HG03439 (cell line): ENCODE measurements around the gene ARHGAP24.
A peak's percentile ranks its signal among the peaks of the same experiment; 100 is the strongest.
"Not testable (repeated sequence)": the region's sequence is repeated elsewhere in the genome, so short reads cannot be mapped to it uniquely, and the experiment has no call there.

Experiments used
- ATAC-seq: cut with Tn5 transposase; IDR thresholded peaks from one replicate; pipeline ENCODE4 v1.9.1; 2021; ENCODE audit warnings: mild to moderate bottlenecking, moderate library complexity; ENCODE audit not compliant: unreplicated experiment

The ARHGAP24 gene

GRCh38 chr4:85482010-85482738 lies 7.2 kb downstream of the ARHGAP24 start:
- no peak for ATAC-seq

- ATAC-seq, result no peak
Observed at GRCh38 chr4:85486425-85487086, 11.6 kb downstream of the ARHGAP24 start.

GRCh38 chr4:85488416-85488815 lies 13.5 kb downstream of the ARHGAP24 start:
- no peak for ATAC-seq

- no peak for ATAC-seq
Observed at GRCh38 chr4:85489273-85489981, 14.5 kb downstream of the ARHGAP24 start.

GRCh38 chr4:85491527-85491926 lies 16.6 kb downstream of the ARHGAP24 start:
- no peak for ATAC-seq

GRCh38 chr4:85492336-85492735 lies 17.4 kb downstream of the ARHGAP24 start:
- no peak for ATAC-seq

- no peak for ATAC-seq
Observed at GRCh38 chr4:85495621-85496020, 20.7 kb downstream of the ARHGAP24 start.

- no peak for ATAC-seq
Observed at GRCh38 chr4:85496126-85496849, 21.3 kb downstream of the ARHGAP24 start.

- no peak for ATAC-seq
Observed at GRCh38 chr4:85496933-85497332, 22.0 kb downstream of the ARHGAP24 start.

- peak; percentile 93 for ATAC-seq
Observed at GRCh38 chr4:85498068-85498733, 23.3 kb downstream of the ARHGAP24 start.

GRCh38 chr4:85499573-85499972 lies 24.6 kb downstream of the ARHGAP24 start:
- ATAC-seq, result no peak

GRCh38 chr4:85500110-85500867 lies 25.3 kb downstream of the ARHGAP24 start:
- no peak for ATAC-seq

- ATAC-seq, result not testable (repeated sequence)
Observed at GRCh38 chr4:85501145-85501544, 26.2 kb downstream of the ARHGAP24 start.

- no peak for ATAC-seq
Observed at GRCh38 chr4:85508654-85509053, 33.7 kb downstream of the ARHGAP24 start.

GRCh38 chr4:85509882-85510631 lies 35.1 kb downstream of the ARHGAP24 start:
- no peak for ATAC-seq

- ATAC-seq, result no peak
Observed at GRCh38 chr4:85510632-85510984, 35.7 kb downstream of the ARHGAP24 start.

GRCh38 chr4:85512446-85513205 lies 37.7 kb downstream of the ARHGAP24 start:
- ATAC-seq, result no peak

- ATAC-seq, result no peak
Observed at GRCh38 chr4:85514117-85514516, 39.2 kb downstream of the ARHGAP24 start.

- ATAC-seq, result no peak
Observed at GRCh38 chr4:85514783-85515182, 39.8 kb downstream of the ARHGAP24 start.
